NCI-H1092 (cell line): ENCODE results near the gene TMEM42.
"Not testable (repeated sequence)": the region's sequence is repeated elsewhere in the genome, so short reads cannot be mapped to it uniquely, and the experiment has no call there.

Experiments
- DNase-seq: peaks from one replicate; lab custom pipeline; 2025; lab: John Stamatoyannopoulos, UW

Gene TMEM42

DNA sequence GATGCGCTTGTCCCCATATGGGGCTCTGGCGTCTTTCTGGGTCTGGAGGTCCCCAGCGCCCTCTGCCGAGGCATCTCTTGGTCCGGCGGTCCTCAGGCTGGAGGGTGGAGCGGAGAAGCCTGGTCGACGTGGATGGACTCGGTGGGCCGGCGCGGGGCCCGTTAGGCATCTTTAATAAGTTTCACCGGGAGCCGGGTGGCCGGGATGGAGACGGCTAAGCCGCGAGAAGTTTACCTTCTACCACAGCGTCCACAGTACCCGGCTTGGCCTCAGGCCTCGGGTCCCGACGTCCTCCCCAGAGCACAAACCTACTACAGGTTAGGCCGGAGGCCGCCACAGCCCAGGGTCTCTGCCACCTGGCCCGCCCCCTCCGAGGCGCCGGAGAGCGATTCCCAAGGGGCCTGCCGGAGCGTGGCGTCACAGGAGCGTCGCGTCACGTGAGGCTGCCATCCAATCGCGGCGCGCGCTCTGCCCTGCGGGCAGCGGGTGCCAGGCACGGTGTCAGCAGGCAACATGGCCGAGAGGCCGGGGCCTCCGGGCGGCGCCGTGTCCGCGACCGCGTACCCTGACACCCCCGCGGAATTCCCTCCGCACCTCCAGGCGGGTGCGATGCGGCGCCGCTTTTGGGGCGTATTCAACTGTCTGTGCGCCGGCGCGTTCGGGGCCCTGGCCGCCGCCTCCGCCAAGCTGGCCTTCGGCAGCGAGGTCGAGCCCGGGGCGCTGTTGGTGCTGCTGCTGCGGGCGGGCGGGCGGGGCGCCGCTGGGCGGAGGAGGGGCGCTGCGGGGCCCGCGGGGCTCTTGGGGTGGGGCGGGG lies at the start of gene TMEM42:
Gene TMEM42, plus strand, starts transcription at position 501 of the 814 bp plus-strand sequence. Its CDS starts 13 bp downstream, at position 514.
- DNase-seq = peak; percentile 87

- no peak for DNase-seq
Observed at GRCh38 chr3:44814751-44815150, 47.0 kb upstream of the TMEM42 start.

DNA sequence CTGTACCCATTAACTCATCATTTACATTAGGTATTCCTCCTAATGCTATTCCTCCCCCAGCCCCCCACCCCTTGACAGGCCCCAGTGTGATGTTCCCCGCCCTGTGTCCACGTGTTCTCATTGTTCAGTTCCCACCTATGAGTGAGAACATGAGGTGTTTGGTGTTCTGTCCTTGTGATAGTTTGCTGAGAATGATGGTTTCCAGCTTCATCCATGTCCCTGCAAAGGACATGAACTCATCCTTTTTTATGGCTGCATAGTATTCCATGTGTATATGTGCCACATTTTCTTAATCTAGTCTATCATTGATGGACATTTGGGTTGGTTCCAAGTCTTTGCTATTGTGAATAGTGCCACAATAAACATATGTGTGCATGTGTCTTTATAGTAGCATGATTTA lies 45.4 kb upstream of the TMEM42 start:
- not testable (repeated sequence) for DNase-seq

- not testable (repeated sequence) for DNase-seq
Observed at GRCh38 chr3:44821206-44821605, 40.5 kb upstream of the TMEM42 start.

GRCh38 chr3:44825264-44825925 lies 36.3 kb upstream of the TMEM42 start:
- DNase-seq = no peak

DNA sequence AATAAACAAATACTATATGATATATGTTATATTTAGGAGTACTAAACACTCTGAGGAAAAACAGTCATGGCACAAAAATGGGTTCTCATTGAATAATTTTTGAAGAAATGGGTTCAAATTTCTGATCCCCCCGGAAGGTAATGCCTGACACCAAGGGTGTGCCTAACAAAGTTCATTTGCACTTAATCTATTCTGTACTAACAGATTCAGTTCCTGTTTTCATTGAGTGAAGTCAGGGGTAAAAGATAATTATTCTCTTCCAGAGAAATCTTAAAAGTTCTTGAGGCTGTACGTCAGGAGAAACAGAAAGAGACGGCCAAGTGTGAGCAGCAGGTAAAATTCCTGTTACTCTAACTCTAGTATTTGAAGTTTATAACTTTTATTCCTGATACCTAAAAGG lies 34.5 kb upstream of the TMEM42 start:
- no peak for DNase-seq

GRCh38 chr3:44831232-44831631 lies 30.5 kb upstream of the TMEM42 start:
- no peak for DNase-seq

DNA sequence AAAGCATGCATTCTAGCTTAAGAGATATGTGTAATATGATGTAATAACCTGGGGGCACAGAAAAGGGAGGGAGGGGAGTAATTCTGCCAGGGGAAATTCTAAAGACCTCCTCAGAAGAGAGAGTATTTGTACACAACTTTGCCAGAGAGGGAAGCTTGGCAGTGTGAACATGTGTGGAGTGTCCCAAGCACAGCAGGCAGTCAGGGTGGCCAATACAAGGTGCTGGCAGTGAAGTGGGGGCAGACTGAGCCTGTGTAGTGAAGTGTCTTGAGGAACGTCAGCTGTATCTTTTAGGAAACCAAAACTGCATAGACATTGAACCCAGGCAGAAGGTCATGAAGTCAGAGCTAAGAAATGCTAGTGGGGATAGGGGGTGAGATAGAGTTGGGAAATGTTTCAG lies 29.7 kb upstream of the TMEM42 start:
- no peak for DNase-seq

DNA sequence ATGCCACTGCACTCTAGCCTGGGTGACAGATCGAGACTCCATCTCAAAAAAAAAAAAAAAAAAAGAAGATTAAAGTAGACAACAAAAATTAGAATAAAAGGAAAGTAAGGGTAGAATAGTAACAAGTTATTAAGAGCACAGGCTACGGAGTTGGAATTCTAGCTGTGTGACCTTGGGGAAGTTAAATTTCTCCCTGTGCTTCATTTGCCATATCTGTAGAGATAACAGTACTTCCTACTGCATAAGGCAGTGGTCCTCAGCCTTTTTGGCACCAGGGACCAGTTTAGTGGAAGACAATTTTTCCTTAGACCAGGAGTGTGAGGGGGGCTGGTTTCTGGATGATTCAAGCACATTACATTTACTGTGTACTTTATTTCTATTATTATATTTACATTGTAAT lies 28.7 kb upstream of the TMEM42 start:
- DNase-seq = no peak

DNA sequence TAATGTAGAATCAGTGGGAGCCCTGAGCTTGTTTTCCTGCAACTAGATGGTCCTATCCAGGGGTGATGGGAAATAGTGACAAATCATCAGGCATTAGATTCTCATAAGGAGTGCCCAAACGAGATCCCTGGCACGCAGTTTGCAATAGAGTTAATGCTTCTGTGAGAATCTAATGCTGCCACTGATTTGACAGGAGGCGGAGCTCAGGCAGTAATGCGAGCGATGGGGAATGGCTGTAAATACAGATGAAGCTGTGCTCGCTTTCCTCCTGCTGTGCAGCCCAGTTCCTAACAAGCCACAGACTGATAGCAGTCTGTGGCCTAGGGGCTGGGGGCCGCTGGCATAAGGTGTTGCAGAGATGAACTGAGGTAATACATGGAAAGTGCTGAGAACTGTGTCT lies 28.3 kb upstream of the TMEM42 start:
- DNase-seq = no peak

GRCh38 chr3:44835684-44836083 lies 26.0 kb upstream of the TMEM42 start:
- DNase-seq = no peak

DNA sequence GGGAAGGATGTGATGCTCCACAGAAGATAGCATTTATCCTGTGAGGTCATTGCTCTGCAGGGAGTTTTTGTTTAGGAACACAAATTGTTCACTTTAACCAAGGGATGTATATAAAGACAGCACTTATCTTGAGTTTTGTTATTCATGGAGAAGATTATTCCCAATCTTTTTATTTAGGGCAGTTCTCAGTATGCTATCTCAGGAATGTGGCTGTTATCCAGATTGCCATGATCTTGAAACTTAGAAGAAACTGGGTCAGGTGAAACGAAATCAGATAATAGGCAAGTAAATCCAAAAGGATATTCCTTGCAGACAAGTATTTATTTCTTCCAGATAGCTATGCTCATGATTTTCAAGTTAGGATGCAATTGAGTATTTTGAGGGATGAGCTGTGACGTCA lies 19.3 kb upstream of the TMEM42 start:
- DNase-seq = no peak

GRCh38 chr3:44845528-44846520 lies 15.9 kb upstream of the TMEM42 start:
- DNase-seq = no peak

DNA sequence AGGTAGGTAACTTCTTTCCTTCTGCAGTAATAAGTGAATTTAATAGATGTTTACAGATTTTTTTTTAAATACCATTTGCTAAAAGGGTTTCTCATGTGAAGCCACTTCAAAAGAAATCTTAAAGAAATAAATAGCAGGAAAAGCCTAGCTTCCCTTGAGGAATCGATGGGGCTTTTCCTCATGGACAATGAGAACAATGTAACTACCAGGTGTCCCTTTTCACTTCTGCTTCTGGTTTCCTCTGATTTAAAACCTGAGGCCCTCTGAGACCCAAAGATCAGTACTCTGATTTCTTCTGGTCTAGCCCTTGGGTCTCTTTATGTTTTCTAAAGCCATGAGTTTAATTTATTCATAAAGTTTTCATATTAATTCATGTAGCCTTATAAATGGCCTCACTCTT lies 13.1 kb upstream of the TMEM42 start:
- DNase-seq = no peak

DNA sequence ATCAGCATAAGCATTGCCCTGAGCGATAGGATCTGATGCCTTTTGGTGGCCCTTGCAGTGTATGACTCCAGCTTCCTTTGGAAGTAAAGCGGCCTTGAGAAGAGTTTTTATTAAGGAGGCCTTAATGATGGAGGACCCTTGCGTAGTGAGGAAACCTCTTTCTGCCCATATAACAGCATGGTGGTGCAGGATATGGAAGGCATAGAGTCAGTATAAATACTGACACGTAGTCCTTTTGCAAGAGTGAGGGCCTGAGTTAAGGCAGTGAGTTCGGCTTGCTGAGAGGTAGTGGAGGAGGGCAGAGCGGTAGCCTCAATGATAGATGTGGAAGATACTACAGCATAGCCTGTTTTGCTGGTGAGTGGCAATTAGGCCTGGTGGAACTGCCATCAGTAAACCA lies 5.0 kb upstream of the TMEM42 start:
- not testable (repeated sequence) for DNase-seq

DNA sequence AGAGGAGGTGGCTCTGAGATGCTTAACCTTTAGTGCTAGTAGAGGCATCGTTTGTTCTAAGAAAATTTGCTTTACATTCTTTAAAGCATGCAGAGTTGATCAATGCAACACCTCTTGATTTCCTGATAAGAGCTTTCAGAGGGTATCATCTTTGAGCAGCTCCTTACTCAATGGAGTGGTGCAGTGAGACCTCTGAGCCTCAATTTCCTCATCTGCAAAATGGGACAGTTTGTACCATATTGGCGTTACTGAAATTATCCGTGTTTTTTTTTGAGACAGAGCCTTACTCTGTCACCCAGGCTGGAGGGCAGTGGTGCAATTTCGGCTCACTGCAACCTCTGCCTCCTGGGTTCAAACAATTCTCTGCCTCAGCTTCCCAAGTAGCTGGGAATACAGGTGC lies 1.6 kb upstream of the TMEM42 start:
- DNase-seq = no peak

GRCh38 chr3:44862226-44862637 lies 520 bp downstream of the TMEM42 start:
- no peak for DNase-seq

DNA sequence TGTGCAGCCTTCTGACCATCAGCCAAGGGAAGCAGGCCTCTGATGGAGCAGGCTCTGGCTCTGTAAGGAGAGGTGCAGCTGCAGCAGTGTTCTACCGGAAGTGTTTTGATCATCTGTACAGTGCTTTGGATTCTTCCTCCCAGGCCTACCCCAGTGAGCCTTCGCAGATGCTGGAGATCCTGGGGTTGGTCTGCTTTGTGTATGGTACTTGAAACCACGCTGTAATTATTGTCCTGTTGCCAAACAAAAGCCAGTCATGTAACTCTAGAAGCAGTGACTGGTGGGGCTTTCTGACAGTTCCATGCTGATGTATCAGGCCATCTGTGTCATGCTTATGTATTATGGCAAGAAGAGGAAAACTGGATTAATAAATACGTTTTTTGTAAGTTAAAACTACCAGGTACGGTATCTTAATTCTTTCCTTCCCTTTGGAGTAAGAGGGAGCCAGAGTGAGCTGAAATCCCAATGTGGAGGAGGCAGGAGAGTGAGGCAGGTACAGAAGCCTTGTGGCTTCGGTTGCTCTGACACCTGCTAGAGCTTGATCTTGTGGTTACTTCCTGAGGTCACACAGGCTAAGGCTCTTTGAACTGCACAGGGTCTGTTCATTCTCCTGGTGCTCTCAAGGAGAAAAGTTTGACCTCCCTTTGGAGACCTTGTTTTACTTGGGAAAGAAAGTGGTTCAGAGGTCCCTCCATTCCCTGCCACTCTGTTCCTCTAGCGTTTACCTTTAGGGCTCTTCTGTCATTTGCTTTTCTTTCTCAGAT lies 3.7 kb downstream of the TMEM42 start:
- DNase-seq = peak; percentile 61

DNA sequence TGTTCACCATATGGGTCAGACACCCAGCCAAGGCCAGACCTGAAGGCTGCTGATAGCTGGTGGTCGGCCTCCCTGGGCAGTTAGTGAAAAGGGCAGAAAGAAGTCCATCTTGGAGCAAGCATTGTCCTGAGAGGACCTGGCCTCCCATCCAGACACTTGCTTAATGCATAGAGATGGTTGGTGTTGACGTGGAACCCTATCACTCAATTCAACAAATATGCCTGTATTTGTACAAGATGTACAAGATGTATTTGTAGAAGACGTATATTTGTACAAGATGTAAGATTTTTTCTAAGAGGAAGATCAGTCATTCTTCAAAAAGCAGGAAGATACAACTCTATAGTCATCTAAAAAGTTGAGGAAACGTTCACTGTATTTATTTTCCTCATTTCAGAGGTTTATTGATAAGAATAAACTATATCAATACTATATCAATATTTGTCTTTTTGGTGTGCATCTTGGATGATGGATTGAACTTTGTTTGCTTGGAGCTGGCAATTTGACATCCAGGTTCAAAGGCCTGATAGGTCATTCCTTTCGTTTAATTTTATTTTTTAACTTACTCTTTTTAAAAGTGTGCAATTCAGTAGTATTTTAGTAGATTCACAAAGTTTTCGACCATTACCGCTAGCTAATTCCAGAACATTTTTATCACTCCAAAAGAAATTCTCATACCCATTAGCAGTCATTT lies 5.9 kb downstream of the TMEM42 start:
- no peak for DNase-seq

GRCh38 chr3:44870375-44871061 lies 8.8 kb downstream of the TMEM42 start:
- DNase-seq = peak; percentile 78
